ENCODE data around the gene DTHD1.

Gene DTHD1

DNA sequence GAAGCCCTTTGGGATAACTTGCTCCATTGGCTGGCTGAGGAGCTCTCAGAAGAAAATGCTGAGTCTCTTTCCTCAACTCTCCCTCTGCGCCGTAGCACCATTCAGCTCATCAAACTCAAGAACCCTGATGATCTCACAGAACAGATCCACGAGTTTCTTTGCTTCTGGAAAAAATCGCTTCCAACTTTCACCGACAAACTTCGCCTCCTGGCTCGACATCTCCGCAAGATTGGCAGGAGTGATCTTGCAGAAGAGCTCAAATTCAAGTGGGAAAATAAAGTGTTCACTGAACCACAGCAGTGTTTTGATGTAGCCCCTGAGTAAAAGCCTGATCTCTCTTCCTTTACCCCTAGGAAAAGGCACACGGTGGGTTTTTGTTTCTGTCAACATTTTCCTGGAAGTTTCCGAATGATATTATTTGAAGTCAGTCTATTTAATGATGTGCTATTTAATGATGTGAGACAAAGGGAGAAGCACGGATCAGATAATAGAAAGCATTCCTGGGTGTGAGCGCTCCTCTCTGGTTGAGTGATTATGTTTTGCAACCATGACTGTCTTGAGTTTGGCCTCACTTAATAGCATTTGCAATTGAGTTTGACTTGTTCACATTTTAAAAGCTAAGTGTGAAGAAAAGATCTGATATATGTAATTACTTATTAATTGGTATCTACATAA, 62.2 kb downstream of the DTHD1 start:
- DNase-seq (ENCODE audit: low spot score), result no peak

DNA sequence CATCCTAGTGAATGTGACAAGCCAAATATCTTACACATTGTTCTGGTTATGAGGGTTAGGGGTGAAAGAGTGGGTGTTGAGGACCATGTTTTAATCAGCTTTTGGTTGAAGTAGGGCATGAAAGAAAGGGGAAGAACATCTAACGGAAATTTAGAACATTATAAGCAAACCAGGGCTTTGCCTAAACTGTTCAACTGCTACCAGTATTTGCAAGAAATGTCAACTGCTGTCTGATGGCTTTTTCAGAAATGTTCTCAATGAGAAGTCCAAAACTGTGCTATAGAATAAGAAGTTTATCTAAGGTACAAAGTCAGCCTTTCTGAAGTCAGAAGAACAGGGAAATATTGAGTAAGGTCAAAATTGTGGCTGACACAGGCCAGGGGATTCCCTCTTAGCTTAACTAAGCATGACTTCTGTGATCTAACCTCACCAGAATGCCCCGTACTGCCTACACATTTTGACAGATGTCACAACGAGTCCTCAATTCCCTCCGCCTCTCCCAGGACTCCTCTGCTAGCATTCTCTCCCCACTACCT, 67.1 kb downstream of the DTHD1 start:
- no peak for DNase-seq (ENCODE audit: low spot score)

DNA sequence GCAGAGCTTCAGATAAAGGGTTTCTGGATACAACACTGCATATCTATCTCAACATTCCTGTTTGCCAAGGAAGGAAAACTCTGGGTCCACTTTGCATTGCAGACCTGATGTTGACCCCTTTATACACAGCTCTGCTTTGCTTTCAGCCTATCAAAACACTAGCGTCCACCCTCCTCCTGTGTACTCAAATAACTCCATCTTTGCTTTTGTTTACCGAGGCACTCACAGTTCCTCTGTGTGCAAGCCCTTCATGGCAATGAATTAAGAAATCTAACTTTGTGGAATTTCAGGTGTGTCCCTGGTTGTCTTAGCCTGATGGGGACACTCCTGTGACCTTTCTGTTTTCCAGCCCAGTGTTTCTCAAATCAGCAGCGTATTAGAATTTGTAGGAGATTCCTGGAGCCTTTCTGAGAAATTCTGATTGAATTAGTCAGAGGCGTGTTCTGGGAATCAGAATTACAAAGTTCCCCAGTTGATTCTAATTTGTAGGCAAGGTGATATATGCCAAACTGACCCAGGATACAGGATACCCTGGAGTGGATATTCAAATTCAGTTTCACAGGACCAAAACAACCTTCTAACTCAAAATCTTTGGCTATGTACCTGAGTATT, 68.6 kb downstream of the DTHD1 start:
- DNase-seq (ENCODE audit: low spot score), result no peak

DNA sequence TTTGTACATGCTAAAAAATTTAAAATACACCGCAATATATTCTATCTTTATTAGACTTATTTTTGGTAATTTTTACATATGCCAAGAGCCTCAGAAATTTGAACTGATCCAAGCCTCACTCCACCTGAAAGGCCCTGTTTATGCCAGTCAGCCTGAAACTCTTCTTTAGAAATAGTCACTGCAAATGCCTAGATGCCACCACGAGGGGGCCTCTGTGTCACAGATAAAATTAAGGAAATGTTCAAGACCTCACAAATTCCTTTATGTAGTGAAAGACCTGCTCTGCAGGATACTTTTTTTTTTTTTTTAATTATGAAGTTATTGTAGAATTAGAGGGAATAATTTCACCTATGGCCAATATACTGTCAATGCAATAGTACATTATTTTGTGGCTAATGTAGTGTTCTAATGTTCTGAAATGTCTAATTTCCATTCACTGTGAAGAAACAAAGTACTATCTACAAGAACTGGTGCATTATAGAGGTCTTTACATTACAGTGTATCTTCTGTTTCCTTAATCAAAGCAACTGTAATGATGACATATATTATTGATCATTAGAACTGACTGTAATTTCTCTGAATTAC, 69.8 kb downstream of the DTHD1 start:
- DNase-seq (ENCODE audit: low spot score), result peak; percentile 60

DNA sequence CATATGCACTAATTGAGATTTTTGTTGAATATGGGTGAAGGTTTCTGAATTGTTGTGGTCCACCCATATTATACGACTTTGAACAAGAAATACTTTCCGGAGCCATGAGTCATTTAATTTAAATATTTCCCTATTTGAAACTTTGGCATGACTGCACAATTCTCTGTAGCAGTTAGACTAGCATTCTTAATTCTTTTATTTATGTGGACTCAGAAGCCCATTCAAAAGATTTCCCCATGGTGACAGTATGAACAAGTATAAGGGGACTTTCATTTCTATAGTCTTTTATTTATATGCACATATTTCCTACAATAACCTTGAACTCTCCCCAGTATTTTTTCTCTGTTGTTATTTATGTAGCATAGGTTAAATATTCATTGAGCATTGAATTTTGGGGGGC, 72.6 kb downstream of the DTHD1 start:
- no peak for DNase-seq (ENCODE audit: low spot score)

DNA sequence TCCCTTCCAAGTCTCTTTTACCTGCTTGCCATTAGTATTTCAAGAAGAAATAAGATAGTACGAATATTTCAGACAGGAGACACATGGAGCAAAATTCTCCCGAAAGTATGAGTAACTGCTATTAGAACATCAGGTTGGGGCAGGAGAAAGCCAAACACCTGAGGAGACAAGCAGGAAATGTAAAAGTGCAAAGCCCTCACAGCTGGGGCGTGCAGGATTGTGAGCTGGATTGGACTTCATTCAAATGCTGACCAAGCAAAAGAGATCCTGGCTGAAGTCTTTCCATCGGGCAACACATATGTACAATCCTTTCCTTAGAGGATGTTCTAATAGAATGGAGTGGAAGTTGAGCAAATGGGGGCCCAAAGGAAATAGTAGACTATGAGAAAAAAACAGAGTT, 76.8 kb downstream of the DTHD1 start:
- DNase-seq (ENCODE audit: low spot score), result no peak

DNA sequence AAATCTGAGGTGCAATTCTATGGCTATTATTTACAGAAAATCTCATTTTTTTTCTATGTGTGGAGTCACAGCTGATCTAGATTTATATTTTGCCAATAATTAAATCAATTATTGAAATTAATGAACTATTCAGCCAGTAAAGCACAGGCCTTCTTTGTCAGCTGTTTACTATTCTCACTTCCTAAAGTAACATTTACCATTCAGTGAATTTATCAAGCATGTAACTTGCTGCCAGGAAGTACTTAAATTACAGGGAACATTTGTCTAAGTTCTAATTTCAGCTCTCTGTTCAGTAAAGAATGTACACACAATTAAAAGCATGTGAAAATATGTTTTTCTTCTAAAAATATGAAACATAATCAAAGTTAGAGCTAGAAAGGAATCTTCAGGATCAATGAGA, 79.3 kb downstream of the DTHD1 start:
- no peak for DNase-seq (ENCODE audit: low spot score)

DNA sequence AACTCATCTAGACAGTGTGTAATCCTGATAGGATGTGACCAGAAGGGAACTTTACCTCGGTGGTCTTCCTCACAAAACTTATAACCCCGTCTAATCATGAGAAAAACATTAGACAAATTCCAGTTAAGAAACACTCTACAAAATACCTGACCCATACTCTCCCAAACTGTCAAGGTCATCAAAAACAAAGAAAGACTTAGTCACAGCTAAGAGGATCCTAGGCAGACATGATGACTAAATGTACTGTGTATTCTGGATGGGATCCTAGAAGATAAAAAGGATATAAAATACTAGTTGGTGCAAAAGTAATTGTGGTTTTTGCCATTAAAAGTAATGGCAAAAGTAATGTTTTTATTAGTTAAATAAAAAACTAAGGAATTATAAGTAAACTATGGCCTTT, 81.6 kb downstream of the DTHD1 start:
- DNase-seq (ENCODE audit: low spot score), result no peak

DNA sequence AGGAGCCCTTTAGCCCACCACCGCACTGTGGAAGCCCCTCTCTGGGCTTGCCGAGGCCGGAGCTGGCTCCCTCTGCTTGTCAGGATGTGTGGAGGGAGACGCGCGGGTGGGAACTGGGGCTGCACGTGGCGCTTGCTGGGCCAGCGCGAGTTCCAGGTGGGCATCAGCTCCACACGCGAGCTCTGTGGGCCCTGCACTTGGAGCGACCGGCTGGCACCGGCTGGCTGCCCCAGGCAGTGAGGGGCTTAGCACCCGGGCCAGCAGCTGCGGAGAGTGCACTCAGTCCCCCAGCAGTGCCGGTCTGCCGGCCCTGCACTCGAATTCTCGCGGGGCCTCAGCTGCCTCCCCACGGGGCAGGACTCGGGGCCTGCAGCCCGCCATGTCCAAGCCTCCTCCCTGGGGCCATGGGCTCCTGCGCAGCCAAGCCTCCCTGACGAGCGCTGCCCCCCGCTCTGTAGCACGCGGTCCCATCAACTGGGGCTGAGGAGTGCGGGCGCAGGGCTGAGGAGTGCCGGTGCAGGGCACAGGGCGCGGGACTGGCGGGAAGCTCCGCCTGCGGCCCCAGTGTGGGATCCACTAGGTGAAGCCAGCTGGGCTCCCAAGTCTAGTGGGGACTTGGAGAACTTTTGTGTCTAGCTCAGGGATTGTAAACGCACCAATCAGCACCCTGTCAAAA, 93.6 kb downstream of the DTHD1 start:
- no peak for DNase-seq (ENCODE audit: low spot score)

DNA sequence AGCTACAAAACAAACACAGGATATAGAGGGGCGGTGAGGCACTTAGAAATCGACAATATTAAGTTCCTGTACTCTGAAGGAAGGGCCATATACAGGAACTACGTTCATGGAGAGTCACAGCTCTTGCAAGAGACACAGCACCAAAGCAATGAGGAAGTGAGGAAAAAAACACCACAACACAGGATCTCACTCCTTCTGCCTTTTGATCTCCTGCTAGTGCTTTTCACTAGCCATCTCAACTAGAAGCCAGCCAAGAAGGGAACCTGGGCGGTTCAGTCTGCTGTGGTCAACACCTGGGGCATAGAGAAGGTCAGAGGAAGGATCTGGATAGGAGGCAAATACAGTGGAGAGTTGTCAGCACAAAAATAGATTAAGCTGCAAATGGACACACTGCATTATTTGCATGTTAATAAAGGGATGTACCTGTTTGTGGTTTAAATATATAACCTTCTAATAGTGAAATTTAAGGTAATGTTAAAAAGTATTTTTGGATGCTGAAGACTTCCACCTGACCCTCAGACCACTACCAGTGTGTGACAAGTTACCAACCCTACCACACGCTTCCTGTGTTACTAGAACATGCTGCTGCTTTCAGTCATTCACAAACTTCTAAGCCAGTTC, 104.6 kb downstream of the DTHD1 start:
- no peak for DNase-seq (ENCODE audit: low spot score)

DNA sequence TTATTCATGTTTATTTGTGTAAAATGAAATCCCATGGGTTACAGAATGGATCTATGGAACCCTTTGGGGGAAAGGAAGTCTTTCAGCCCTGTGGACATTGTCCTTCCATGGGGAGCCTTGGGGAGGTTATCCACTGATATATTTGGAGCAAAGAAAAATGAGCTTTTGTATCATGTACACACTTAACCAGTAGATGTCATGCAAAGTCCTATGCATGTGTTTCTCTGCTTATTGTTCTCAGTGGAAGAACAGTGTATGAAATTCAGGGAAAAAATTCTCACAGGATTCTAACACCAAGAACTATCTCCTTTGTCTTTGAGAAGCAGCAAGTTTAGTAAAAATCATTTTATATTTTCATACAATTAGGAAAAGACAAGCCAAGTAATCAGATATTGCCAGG, 105.3 kb downstream of the DTHD1 start:
- DNase-seq (ENCODE audit: low spot score), result peak; percentile 14

DNA sequence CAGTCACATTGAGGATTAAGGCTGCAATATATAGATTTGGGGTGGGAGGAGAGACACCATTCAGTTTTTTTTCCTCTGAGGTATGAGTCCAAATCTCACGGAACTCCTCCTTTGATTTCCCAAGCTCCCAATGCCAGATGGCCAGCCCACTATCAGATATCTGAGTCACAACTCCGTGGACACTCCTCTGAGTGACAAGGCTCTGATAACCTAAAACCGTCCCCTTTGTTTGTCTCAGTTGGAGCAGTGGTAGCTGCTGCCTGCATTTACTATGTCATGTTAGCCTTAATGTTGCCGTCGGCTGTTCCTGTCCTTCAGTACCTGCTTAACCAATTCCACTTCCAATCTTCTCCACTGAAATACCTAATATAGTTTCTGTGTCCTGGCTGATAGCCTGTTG, 107.3 kb downstream of the DTHD1 start:
- peak; percentile 20 for DNase-seq (ENCODE audit: low spot score)

DNA sequence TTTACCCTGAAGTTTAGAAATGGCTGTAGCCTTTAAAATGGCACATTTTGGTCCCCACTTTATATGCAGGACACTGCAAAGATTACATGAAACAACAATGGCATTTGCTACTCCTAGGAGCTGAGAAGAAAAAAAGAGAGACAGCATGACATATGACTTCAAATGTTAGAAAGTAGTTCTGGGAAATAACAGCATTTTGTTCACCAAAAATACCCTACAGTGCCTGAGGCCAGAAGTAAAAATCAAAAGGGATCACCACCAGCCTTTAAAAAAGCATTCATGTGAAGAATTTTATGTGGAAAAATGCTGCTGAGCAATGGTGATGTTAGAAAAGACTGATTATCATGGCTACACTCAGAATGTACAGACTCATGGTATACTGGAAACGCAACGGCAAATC, 110.0 kb downstream of the DTHD1 start:
- no peak for DNase-seq (ENCODE audit: low spot score)

DNA sequence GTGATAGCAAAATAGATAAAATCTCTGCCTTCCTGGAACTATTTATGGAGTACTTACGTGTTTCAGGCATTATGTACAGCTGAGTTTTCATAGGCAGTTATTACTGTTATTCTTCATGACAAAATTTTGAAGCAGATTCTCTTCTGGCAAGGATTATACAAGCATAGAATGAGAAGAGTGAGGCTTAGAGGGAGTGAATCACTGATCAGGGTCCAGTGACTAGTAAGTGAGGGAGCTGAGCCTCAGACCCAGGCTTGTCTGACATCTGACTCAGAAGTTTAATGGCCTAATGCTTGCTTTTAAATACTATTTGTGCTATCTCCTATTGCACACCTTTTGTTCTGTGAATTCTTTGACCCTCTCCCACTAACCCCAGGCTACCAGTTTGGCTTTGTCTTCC, 110.6 kb downstream of the DTHD1 start:
- DNase-seq (ENCODE audit: low spot score), result no peak

DNA sequence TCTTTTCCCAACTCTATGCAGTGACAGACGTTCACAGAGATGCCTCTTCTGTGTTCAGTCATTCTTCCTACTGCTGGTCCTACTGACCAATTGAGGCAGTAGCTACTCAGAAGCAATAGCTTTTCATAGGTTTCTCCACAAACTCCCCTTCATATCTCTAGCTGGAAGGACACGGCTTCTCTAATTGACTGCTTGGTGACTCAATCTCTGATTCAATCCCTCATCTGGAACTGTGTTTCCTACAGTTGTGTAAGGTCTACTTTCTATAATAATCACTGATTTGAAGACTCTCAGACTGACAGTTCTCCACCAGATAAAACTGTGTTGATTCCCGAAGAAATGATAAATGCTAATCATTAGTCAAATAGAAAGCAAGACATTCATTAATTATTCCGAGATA, 111.5 kb downstream of the DTHD1 start:
- DNase-seq (ENCODE audit: low spot score), result no peak
